Measurements from ENCODE around the gene SNX20.

DNA sequence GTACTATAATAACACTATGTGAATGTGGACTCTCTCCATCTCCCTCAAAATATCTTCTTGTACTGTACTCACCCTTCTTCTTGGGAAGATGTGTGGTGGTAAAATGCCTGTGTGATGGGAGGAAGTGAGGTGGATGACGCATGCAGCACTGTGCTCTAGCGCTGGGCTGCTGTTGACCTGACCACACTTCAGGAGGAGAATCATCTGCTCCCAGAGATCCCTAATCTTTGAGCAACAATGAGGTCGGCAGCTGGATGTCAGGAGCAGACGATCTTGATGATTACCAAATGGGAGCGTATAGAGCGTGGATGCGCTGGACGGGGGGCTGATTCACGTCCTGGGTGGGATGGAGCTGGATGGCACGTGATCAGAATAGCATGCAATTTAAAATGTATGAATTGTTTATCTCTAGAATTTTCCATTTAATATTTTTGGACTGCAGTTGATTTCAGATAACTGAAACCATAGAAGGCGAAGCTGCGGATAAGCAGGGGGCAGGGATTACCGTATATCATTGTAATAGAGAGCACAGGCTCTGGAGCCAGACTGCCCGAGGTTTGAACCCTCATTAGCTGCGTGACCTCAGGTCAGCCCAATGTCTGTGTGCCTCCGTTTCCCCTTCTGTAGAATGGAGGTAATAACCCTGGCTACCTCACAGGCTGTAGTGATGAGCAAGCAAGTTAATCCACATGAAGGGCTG lies 37.1 kb upstream of the SNX20 start:
- TF ChIP-seq POLR2AphosphoS5 (IDR thresholded peaks at IDR 0.05; ENCODE audit: low read depth): no peak
- TF ChIP-seq, protein P1, sequence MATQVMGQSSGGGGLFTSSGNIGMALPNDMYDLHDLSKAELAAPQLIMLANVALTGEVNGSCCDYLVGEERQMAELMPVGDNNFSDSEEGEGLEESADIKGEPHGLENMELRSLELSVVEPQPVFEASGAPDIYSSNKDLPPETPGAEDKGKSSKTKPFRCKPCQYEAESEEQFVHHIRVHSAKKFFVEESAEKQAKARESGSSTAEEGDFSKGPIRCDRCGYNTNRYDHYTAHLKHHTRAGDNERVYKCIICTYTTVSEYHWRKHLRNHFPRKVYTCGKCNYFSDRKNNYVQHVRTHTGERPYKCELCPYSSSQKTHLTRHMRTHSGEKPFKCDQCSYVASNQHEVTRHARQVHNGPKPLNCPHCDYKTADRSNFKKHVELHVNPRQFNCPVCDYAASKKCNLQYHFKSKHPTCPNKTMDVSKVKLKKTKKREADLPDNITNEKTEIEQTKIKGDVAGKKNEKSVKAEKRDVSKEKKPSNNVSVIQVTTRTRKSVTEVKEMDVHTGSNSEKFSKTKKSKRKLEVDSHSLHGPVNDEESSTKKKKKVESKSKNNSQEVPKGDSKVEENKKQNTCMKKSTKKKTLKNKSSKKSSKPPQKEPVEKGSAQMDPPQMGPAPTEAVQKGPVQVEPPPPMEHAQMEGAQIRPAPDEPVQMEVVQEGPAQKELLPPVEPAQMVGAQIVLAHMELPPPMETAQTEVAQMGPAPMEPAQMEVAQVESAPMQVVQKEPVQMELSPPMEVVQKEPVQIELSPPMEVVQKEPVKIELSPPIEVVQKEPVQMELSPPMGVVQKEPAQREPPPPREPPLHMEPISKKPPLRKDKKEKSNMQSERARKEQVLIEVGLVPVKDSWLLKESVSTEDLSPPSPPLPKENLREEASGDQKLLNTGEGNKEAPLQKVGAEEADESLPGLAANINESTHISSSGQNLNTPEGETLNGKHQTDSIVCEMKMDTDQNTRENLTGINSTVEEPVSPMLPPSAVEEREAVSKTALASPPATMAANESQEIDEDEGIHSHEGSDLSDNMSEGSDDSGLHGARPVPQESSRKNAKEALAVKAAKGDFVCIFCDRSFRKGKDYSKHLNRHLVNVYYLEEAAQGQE (IDR thresholded peaks at IDR 0.05; ENCODE audit: unreplicated experiment): no peak

Measured in GM23338 (cell line).